ENCODE data around the gene ATP2B2. TPM values are rescaled to one million over a fixed set of nuclear protein-coding genes. Genes with fewer than 3 reads are reported as not detected.

Gene ATP2B2
- total and polyA plus RNA-seq, 2 donors from 2014 or later = 0.19 to 0.22 TPM

DNA sequence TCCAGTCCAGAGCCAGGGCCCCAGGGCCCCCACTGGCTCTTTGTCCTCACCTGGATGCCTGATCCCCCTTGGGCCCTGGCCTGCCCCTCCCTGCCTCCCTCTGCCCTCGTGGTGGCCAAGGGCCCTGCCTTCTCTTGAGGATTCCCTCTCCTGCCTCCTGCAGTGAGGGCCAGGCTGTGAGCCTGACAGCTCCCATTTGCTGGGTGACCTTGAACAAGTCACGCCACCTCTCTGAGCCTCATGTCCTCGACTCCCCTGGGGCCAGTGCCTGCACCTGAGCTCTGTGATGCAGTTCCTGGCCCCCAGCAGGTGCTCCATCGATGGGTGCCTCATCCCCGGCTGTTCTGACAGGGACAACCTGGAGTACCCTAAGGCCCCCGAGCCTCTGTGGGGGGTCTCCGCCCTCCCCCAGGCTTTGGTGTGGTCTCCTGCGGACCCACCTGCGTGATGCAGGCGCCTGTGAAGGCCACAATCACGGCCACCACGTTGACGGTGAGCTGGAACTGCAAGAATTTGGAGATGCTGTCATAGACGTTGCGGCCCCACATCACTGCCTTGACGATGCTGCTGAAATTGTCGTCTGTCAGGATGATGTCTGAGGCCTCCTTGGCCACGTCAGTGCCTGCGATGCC lies 160.3 kb downstream of the ATP2B2 start:
- no peak overlapping the region for H3K9ac ChIP-seq (ENCODE audit: low read length in 3 of 3)
- no peak overlapping the region for H3K27ac ChIP-seq (ENCODE audit: low read depth in 2 of 2, low read length in 2 of 2)
- FAIRE-seq (no peak), DNase-seq (no peak)
- no peaks in the 10 kb centered on the region for H3K27me3 ChIP-seq (ENCODE audit: control insufficient read depth, insufficient read depth, low read length)
- no peaks in the 10 kb centered on the region for H3K36me3 ChIP-seq (ENCODE audit: control insufficient read depth in 2 of 3, insufficient read depth in 3 of 3, low read length in 3 of 3)
- H3K9me3 ChIP-seq (ENCODE audit: control insufficient read depth in 2 of 3, insufficient read depth in 1 of 3, low read length in 3 of 3) = no peaks in the 10 kb centered on the region
- H3K4me3 ChIP-seq (ENCODE audit: low read length in 3 of 3) = no peak overlapping the region
- intact Hi-C loops (cut with DNase I) = loop anchor here (5.0 kb wide), 1 partner anchor 392 kb away; no protein-coding TSS in a partner anchor
- TF ChIP-seq, protein P1, sequence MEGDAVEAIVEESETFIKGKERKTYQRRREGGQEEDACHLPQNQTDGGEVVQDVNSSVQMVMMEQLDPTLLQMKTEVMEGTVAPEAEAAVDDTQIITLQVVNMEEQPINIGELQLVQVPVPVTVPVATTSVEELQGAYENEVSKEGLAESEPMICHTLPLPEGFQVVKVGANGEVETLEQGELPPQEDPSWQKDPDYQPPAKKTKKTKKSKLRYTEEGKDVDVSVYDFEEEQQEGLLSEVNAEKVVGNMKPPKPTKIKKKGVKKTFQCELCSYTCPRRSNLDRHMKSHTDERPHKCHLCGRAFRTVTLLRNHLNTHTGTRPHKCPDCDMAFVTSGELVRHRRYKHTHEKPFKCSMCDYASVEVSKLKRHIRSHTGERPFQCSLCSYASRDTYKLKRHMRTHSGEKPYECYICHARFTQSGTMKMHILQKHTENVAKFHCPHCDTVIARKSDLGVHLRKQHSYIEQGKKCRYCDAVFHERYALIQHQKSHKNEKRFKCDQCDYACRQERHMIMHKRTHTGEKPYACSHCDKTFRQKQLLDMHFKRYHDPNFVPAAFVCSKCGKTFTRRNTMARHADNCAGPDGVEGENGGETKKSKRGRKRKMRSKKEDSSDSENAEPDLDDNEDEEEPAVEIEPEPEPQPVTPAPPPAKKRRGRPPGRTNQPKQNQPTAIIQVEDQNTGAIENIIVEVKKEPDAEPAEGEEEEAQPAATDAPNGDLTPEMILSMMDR (IDR thresholded peaks at IDR 0.05; ENCODE audit: borderline replicate concordance, extremely low read depth, insufficient read depth) = no peak
- H3K4me1 ChIP-seq (ENCODE audit: control insufficient read depth in 2 of 3, insufficient read depth in 2 of 3, low read depth in 1 of 3, low read length in 3 of 3) = no peaks in the 10 kb centered on the region

DNA sequence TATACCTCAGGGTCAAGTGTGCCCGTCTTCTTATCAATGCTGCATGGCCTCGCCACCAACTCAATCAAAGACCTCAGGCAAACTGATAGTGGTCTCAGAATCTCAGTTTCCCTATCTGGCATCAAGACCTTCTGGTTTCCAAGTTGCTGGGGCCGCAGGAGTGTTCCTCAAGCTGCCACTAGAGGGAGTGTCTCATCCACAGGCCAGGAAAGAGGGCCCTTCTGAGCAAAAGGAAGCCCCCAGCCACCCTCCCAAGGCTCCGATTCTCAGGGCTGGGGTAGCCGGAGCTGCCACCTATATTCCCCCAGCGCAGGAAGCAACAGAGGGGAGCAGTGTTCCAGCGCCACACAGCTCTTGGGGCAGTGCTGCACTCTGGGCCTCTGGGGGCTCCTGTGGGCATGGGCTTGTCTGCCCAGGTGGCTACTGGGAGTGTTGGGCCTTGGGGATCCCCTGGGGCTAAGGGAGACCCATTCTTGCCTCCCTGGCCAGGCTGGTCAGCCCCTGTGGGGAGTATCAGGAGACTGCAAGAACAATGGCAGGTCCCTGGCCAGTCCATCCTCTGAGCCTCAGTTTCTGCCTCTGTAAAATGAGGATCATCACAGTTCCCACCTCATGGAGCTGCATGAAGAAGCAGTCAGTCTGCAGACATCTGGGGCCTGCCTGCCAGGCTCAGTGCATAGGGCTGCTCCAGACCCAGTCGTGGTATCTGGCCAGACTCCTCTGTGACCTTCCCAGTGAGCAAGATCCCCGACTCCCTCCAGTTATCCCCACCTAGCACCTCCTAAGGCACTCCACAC lies 161.0 kb downstream of the ATP2B2 start:
- FAIRE-seq = no peak
- DNase-seq = peak in 4 of 5 donors; percentile 47 to 66 (median 52)
- Histone ChIP-seq H3K36me3 (ENCODE audit: control insufficient read depth in 2 of 3, insufficient read depth in 3 of 3, low read length in 3 of 3) (no peaks in the 10 kb centered on the region), H3K27me3 (ENCODE audit: control insufficient read depth, insufficient read depth, low read length) (no peaks in the 10 kb centered on the region), H3K9me3 (ENCODE audit: control insufficient read depth in 2 of 3, insufficient read depth in 1 of 3, low read length in 3 of 3) (no peaks in the 10 kb centered on the region), H3K27ac (ENCODE audit: low read depth in 2 of 2, low read length in 2 of 2) (no peak overlapping the region), H3K4me3 (ENCODE audit: low read length in 3 of 3) (no peak overlapping the region), H3K9ac (ENCODE audit: low read length in 3 of 3) (no peak overlapping the region), H3K4me1 (ENCODE audit: control insufficient read depth in 2 of 3, insufficient read depth in 2 of 3, low read depth in 1 of 3, low read length in 3 of 3) (no peaks in the 10 kb centered on the region)
- intact Hi-C loops (cut with DNase I) = no loop called here
- TF ChIP-seq, protein P1 (IDR thresholded peaks at IDR 0.05; ENCODE audit: borderline replicate concordance, extremely low read depth, insufficient read depth) = peak; percentile 80

DNA sequence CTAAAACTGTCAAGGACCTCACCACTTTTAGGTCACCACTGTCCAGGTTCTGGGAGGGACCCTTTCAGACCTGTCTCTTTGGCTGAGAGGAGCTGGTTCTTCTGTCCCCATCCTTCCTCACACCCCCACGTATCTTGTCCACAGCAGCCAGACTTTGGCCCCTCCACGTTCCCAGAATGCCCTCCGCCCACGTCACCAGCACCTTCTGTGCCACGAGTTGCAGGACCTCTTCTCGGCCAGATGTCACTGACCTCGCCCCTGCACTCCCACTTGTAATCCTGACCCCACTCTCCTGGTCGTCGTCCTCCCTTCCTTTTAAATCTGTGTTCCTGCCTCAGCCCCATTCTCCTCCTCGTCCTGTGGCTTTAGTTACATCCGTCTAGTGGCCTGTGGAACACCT lies 161.9 kb downstream of the ATP2B2 start:
- Histone ChIP-seq H3K9ac (ENCODE audit: low read length in 3 of 3) (no peak overlapping the region), H3K4me1 (ENCODE audit: control insufficient read depth in 2 of 3, insufficient read depth in 2 of 3, low read depth in 1 of 3, low read length in 3 of 3) (peaks cover 0 to 2% (median 0%) of the 10 kb centered on the region in 3 donors), H3K4me3 (ENCODE audit: low read length in 3 of 3) (no peak overlapping the region), H3K36me3 (ENCODE audit: control insufficient read depth in 2 of 3, insufficient read depth in 3 of 3, low read length in 3 of 3) (no peaks in the 10 kb centered on the region), H3K27me3 (ENCODE audit: control insufficient read depth, insufficient read depth, low read length) (no peaks in the 10 kb centered on the region), H3K27ac (ENCODE audit: low read depth in 2 of 2, low read length in 2 of 2) (no peak overlapping the region), H3K9me3 (ENCODE audit: control insufficient read depth in 2 of 3, insufficient read depth in 1 of 3, low read length in 3 of 3) (no peaks in the 10 kb centered on the region)
- TF ChIP-seq, protein P1 (IDR thresholded peaks at IDR 0.05; ENCODE audit: borderline replicate concordance, extremely low read depth, insufficient read depth) = no peak
- FAIRE-seq = no peak
- intact Hi-C loops (cut with DNase I) = no loop called here
- DNase-seq = peak in 1 of 5 donors; percentile 13

All from kidney (tissue), 14 donors.